Retinal pigment epithelial cell (primary cell): ENCODE results near the gene SNRNP35.
A peak's percentile ranks its signal among the peaks of the same experiment; 100 is the strongest.

Experiments
- DNase-seq: peaks from one replicate; pipeline ENCODE4 v3.0.0-alpha.2; 2010; ENCODE audit warnings: low read depth
- H3K4me3 ChIP-seq: 2 replicates; pipeline ENCODE4 v1.5.1; 2011; ENCODE audit warnings: mild to moderate bottlenecking, low read length, control low read depth, moderate library complexity
- CTCF ChIP-seq: conservative IDR thresholded peaks from 2 replicates; pipeline ENCODE4 v1.5.1; 2011; ENCODE audit warnings: low read depth, low read length, control low read depth, inconsistent platforms

Gene SNRNP35

DNA sequence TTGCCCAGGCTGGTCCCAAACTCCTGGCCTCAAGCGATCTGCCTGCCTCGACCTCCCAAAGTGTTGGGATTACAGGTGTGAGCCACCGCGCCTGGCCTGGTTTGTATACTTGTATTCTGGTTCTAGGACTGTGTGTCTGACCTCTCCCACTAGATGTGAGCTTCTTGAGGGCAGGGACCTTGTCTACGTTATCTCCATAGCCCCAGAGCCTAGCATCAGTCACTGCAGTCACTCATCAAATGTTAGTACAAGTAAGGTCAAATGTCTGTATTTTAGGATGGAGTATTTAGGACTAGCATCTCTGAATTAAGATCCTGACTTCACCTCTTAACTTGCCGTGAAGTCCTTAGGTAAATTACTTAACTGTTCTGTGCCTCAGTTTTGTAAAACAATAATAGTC, 24.3 kb upstream of the SNRNP35 start:
- no peak for TF ChIP-seq CTCF
- H3K4me3 ChIP-seq, result no peak overlapping the region
- DNase-seq, result no peak

DNA sequence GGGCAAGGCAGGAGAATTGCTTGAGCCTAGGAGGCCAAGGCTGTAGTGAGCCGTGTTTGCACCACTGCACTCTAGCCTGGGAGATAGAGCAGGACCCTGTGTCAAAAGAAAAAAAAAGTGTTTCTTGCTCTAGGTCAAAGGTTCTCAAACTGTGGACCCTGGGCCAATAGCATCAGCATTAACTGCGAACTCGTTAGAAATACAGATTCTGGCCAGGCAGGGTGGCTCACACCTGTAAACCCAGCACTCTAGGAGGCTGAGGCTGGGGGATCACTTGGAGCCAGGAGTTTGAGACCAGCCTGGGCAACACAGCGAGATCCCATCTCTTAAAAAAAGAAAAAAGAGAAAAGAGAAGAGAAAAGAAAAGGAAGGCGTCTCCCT, 22.3 kb upstream of the SNRNP35 start:
- no peak for TF ChIP-seq CTCF
- H3K4me3 ChIP-seq, result peak overlapping the region; percentile 85
- DNase-seq, result no peak

- DNase-seq, result no peak
- peak within 1 kb of the TSS; percentile 85 for H3K4me3 ChIP-seq
- TF ChIP-seq CTCF, result no peak
These were observed 21.6 kb upstream of the SNRNP35 start, which contains the start of gene RILPL2 for GRCh38 chr12:123436017-123436964. RILPL2 (minus strand) TSS chr12:123436684; CDS start chr12:123436420, 264 bp downstream.

DNA sequence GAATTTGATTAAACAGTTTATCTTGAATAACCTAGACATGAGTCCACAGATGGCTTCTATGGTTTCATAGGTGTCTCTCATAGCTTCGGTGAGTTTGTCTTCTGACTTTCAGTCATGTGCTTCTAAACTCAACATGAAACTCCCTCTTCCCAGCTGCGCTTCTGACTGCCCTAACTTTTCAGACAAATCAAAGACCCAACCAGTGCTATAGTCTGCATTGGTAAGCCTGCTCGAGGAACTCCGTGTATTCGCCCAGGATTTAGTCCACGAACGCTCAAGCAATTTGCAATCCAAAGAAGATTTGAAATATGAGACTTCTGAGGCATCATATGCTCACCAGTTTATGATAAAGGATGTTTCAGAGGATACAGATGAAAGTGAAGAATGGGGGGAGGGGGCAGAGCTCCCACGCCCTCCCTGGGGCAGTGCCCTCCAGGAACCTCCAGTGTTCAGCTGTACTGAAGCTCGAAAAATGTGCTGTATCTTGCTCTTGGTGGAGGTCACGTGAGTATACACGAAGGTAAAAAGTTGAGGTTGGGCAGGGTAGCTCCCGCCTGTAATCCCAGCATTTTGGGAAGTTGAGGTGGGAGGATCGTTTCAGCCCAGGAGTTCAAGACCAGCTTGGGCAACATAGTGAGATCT, 16.3 kb upstream of the SNRNP35 start:
- H3K4me3 ChIP-seq, result no peak overlapping the region
- no peak for DNase-seq
- no peak for TF ChIP-seq CTCF

DNA sequence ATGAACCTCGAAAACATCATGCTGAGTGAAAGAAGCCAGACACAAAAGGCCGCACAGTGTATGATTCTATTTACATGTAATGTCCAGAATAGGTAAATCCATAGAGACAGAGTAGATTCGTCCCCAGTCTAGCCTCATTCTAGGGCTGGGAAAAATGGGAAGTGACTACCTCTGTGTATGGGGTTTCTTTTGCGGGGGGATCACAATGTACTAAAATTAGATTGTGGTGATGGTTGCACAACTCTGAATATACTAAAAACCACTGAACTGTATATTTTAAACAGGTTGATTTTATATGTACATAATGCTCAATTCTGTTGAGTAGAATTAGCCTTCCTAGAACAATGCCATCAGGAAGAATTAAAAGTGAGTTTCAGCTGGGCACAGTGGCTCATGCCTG, 15.2 kb upstream of the SNRNP35 start:
- DNase-seq, result no peak
- no peak overlapping the region for H3K4me3 ChIP-seq
- TF ChIP-seq CTCF, result no peak

DNA sequence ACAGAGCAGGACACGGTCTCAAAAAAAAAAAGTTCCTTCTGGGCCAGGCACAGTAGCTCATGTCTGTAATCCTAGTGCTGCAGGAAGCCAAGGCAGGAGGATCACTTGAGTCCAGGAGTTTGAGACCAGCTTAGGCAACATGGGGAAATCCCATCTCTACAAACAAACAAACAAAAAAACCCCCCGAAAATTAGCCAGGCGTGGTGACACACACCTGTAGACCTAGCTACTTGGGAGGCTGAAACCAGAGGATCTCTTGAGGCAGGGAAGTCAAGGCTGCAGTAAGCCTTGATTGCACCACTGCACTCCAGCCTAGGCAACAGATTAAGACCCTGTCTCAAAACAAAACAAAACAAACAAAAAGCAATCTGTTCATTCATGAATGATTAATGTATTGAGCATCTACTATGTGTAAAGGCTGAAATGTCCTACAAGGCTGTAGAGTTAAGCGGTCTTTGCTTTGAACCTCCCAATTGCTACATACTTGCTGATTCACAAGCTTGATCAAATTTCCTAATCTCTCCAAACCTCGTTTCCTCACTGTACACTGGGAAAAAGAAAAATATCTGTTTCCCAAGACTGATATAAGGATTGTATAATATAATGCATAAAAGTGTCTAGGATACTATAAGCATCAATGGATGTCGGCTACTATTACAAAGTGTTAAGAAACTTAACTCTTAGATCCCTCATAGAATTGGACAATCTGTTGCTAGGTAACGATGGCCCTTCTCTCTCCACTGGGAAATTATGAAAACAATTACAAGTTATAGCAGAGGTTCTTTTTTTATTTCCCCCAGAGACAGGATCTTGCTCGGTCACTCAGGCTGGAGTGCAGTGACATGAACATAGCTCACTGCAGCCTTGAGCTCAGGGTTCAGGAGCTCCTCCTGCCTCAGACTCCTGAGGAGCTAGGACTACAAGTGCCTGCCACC, 13.6 kb upstream of the SNRNP35 start:
- TF ChIP-seq CTCF, result no peak
- no peak for DNase-seq
- no peak overlapping the region for H3K4me3 ChIP-seq
